Chondrocyte (in vitro differentiated cells): Measurements from ENCODE around the gene CNBD2. TPM values are rescaled to one million over a fixed set of nuclear protein-coding genes. Genes with fewer than 3 reads are reported as not detected.

Source experiments
- DNase-seq: peaks from one replicate; pipeline ENCODE4 v3.0.0; 2021; ENCODE audit warnings: mixed read lengths, low spot score
- H3K27ac Mint-ChIP-seq: one replicate; pipeline ENCODE4 v1.8.0; 2021; ENCODE audit warnings: mild to moderate bottlenecking, moderate library complexity, mixed read lengths; ENCODE audit not compliant: unreplicated experiment
- H3K27me3 Mint-ChIP-seq: 2 replicates; pipeline ENCODE4 v1.8.0; 2021; ENCODE audit warnings: low read depth, mixed read lengths
- H3K36me3 Mint-ChIP-seq: 2 replicates; pipeline ENCODE4 v1.8.0; 2021; ENCODE audit warnings: low read depth, mixed read lengths
- H3K4me1 Mint-ChIP-seq: 2 replicates; pipeline ENCODE4 v1.8.0; 2021; ENCODE audit warnings: low read depth, mild to moderate bottlenecking, mixed read lengths
- H3K4me3 Mint-ChIP-seq: one replicate; pipeline ENCODE4 v1.8.0; 2021; ENCODE audit warnings: mild to moderate bottlenecking, moderate library complexity, mixed read lengths; ENCODE audit not compliant: unreplicated experiment
- H3K9me3 Mint-ChIP-seq: 2 replicates; pipeline ENCODE4 v1.8.0; 2021; ENCODE audit warnings: low read depth, mixed read lengths
- total RNA-seq: library from RNA; stranded (reverse); gene quantifications from 3 replicates; pipeline ENCODE4 v1.2.1, GENCODE V29; 2021
- TF ChIP-seq, protein P1 (sequence below): fragments of 200-600 bp; sonication (generic); IDR thresholded peaks from 2 replicates; pipeline ENCODE4 v1.5.0; 2021; ENCODE audit warnings: antibody characterized with exemption, mild to moderate bottlenecking, moderate library complexity

The CNBD2 gene
- total RNA-seq, 1 donor from 2014 or later: 3.3 TPM

DNA sequence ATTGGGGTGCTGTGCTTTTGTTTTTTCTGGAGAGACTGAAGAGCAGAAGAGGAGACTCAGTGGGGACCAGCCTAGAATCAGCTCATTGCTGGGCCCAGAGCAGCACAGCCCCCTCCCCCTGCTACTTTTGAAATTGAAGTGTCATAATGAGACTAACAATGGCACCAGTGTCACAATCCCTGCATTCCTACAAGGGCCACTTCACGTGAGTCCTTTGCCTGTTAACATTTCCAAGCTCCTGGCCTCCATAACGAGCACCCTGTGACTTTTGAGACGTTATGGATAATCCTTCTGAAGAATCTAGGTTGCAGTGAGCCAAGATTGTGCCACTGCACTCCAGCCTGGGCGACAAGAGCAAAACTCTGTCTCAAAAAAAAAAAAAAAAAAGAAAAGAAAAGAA is 41.7 kb downstream of the CNBD2 start:
- TF ChIP-seq, protein P1, sequence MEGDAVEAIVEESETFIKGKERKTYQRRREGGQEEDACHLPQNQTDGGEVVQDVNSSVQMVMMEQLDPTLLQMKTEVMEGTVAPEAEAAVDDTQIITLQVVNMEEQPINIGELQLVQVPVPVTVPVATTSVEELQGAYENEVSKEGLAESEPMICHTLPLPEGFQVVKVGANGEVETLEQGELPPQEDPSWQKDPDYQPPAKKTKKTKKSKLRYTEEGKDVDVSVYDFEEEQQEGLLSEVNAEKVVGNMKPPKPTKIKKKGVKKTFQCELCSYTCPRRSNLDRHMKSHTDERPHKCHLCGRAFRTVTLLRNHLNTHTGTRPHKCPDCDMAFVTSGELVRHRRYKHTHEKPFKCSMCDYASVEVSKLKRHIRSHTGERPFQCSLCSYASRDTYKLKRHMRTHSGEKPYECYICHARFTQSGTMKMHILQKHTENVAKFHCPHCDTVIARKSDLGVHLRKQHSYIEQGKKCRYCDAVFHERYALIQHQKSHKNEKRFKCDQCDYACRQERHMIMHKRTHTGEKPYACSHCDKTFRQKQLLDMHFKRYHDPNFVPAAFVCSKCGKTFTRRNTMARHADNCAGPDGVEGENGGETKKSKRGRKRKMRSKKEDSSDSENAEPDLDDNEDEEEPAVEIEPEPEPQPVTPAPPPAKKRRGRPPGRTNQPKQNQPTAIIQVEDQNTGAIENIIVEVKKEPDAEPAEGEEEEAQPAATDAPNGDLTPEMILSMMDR: no peak
- H3K27me3 Mint-ChIP-seq: no peaks in the 10 kb centered on the region
- no peak overlapping the region for H3K4me3 Mint-ChIP-seq
- no peaks in the 10 kb centered on the region for H3K9me3 Mint-ChIP-seq
- no peak overlapping the region for H3K27ac Mint-ChIP-seq
- DNase-seq: no peak
- H3K36me3 Mint-ChIP-seq: no peaks in the 10 kb centered on the region
- no peaks in the 10 kb centered on the region for H3K4me1 Mint-ChIP-seq

DNA sequence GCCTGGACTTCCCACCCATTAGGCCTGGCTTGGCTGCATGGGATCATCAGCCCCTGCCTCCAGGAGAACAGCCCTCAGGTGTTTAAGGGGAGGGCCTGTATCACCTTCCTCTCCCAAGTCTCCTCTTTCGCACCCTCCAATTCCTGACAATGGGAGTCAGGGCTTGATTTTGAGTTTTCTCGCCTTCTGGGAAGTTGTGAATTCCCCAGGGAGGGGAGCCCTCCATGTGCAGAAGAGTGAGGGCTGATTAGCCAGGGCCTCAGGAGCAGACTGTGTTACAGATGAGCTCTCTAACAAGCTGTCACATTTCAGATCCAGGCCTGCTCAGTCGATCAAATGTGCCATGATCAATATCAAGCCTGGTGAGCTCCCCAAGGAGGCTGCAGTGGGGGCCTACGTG is 42.4 kb downstream of the CNBD2 start:
- TF ChIP-seq, protein P1: no peak
- no peaks in the 10 kb centered on the region for H3K36me3 Mint-ChIP-seq
- no peaks in the 10 kb centered on the region for H3K9me3 Mint-ChIP-seq
- no peaks in the 10 kb centered on the region for H3K27me3 Mint-ChIP-seq
- no peak for DNase-seq
- peaks cover 2% of the 10 kb centered on the region for H3K4me1 Mint-ChIP-seq
- no peak overlapping the region for H3K27ac Mint-ChIP-seq
- H3K4me3 Mint-ChIP-seq: no peak overlapping the region

DNA sequence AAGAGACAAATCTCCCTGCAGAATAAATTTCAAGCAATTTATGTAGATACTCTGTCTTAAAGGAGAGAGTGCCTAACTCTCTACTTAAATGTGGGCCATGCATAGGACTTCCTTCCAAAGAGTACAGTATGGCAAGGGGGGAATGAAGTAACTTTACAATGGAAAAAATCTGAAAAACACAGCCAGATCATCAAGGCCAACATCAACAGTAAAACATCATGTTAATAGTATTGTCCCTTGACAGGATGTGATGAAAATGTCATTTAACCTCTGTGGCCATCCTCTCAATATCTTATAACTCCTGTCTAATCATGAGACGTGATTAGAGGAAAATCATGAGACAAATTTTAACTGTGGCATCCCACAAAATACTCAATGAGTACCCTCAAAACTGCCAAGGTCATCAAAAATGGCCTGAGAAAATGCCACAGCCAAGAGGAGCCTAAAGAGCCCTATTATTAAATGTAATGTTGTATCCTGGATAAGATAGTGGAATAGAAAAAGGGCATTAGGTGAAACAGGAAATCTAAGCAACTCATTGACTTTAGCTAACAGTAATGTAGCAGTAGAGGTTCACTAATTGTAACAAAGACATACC is 47.5 kb downstream of the CNBD2 start:
- no peak overlapping the region for H3K4me3 Mint-ChIP-seq
- H3K27me3 Mint-ChIP-seq: no peaks in the 10 kb centered on the region
- H3K36me3 Mint-ChIP-seq: no peaks in the 10 kb centered on the region
- H3K9me3 Mint-ChIP-seq: no peaks in the 10 kb centered on the region
- TF ChIP-seq, protein P1: no peak
- H3K27ac Mint-ChIP-seq: peak overlapping the region; percentile 5
- peaks cover 23% of the 10 kb centered on the region for H3K4me1 Mint-ChIP-seq
- no peak for DNase-seq

DNA sequence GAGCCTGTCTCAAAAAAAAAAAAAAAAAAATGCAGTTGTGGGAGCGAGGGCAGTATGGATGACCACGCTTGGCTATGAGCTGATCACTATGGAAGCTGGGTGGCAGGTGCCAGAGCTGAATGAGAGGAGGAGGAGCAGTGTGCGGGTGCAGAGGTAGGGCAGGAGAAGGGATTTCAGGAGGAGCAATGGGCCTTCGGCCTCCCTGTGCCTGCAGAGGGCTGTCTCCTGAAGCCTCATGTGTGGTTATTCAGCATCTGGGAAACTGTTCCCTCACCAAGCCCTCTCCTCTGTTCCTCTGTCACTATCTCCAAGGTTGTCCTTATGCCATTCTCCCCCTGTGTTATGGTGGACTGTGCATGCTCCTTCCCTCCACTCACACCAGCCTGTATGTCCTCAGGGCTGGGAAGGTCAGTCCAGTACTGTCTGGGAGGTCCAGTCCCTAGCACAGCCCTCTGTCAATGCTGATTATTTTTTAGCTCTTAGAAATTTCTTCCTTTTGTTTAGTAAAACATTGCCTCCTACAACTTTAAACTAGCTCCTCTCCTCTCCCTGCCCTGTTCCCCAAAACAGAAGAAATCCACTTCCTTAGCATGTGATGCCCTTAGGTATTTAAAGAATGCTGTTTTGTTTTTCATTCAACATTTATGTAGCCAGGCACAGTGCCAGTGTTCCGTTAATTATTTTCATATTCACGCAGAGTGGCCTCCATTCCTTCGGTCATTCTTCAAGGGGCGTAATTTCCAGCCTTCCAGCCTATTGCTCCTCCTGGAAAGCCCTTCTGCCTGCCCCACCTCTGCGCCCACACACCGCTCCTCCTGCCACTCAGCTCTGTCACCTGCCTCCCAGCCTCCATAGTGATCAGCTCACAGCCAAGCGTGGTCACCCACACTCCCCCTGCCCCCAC is 48.9 kb downstream of the CNBD2 start:
- peaks cover 23% of the 10 kb centered on the region for H3K4me1 Mint-ChIP-seq
- DNase-seq: no peak

More for the DNA sequence above, 48.9 kb downstream of the CNBD2 start:
- TF ChIP-seq, protein P1: no peak
- H3K4me3 Mint-ChIP-seq: peak overlapping the region; percentile 52
- no peaks in the 10 kb centered on the region for H3K36me3 Mint-ChIP-seq
- H3K27ac Mint-ChIP-seq: peak overlapping the region; percentile 92
- no peaks in the 10 kb centered on the region for H3K9me3 Mint-ChIP-seq
- no peaks in the 10 kb centered on the region for H3K27me3 Mint-ChIP-seq
